Choroid plexus epithelial cell (primary cell): ENCODE measurements around the gene SLC23A2.
A peak's percentile ranks its signal among the peaks of the same experiment; 100 is the strongest.

ENCODE experiments used
- DNase-seq: peaks from one replicate; pipeline ENCODE4 v3.0.0-alpha.2; 2010; ENCODE audit warnings: low read depth
- H3K4me3 ChIP-seq: 2 replicates; pipeline ENCODE4 v1.5.1; 2011; ENCODE audit warnings: low read depth, mild to moderate bottlenecking, control low read depth, low read length, moderate library complexity
- CTCF ChIP-seq: conservative IDR thresholded peaks from 2 replicates; pipeline ENCODE4 v1.5.1; 2011; ENCODE audit warnings: low read depth, mild to moderate bottlenecking, control low read depth, inconsistent platforms, low read length, moderate library complexity

SLC23A2 gene

GRCh38 chr20:4959592-4959991 lies 41.7 kb downstream of the SLC23A2 start:
- DNase-seq = no peak
- H3K4me3 ChIP-seq = no peak overlapping the region
- no peak for TF ChIP-seq CTCF

GRCh38 chr20:4957939-4958362 lies 43.4 kb downstream of the SLC23A2 start:
- TF ChIP-seq CTCF = no peak
- H3K4me3 ChIP-seq = no peak overlapping the region
- peak; percentile 54 for DNase-seq

GRCh38 chr20:4957187-4957586 lies 44.1 kb downstream of the SLC23A2 start:
- no peak for DNase-seq
- TF ChIP-seq CTCF = no peak

GRCh38 chr20:4956200-4956810 lies 45.0 kb downstream of the SLC23A2 start:
- H3K4me3 ChIP-seq = no peak overlapping the region
- TF ChIP-seq CTCF = peak; percentile 72
- peak; percentile 82 for DNase-seq

More at GRCh38 chr20:4957187-4957586, 44.1 kb downstream of the SLC23A2 start:
- no peak overlapping the region for H3K4me3 ChIP-seq

- peak; percentile 56 for DNase-seq
- H3K4me3 ChIP-seq = no peak overlapping the region
- no peak for TF ChIP-seq CTCF
These were observed 47.4 kb downstream of the SLC23A2 start for GRCh38 chr20:4953881-4954280.

GRCh38 chr20:4952229-4952628 lies 49.1 kb downstream of the SLC23A2 start:
- no peak for TF ChIP-seq CTCF
- DNase-seq = no peak
- H3K4me3 ChIP-seq = no peak overlapping the region

- no peak for TF ChIP-seq CTCF
- DNase-seq = peak; percentile 87
- H3K4me3 ChIP-seq = no peak overlapping the region
These were observed 50.0 kb downstream of the SLC23A2 start for GRCh38 chr20:4951299-4951698.
